HepG2 (cell line): ENCODE measurements around the gene NES. TPM values are rescaled to one million over a fixed set of nuclear protein-coding genes. Genes with fewer than 3 reads are reported as not detected.

Experiments
- ATAC-seq: fragments of 200-7000 bp; cut with Tn5 transposase; 3 replicates; pipeline ENCODE4 v1.9.1; 2020; ENCODE audit warnings: mild to moderate bottlenecking, moderate library complexity
- BruUV-seq: library from RNA; stranded (reverse); fragments of 400-500 nt; replicated peaks from 2 replicates; lab custom pipeline; 2021; lab: Mats Ljungman, UMichigan
- CTCF ChIA-PET: fragments of 300-600 bp; formaldehyde crosslinking; extraction: SDS; loops from one replicate; lab custom pipeline; 2021; ENCODE audit warnings: low total read pairs, inconsistent platforms, low intra/inter-chr PET ratio; lab: Yijun Ruan, JAX
- POLR2A ChIA-PET: fragments of 350-600 bp; sonication (Branson Sonifier 250); formaldehyde crosslinking; loops from one replicate; lab custom pipeline; 2020; ENCODE audit warnings: antibody characterized with exemption, inconsistent platforms; lab: Yijun Ruan, JAX
- DNase-seq: peaks from one replicate; pipeline ENCODE4 v3.0.0-alpha.2; 2015; ENCODE audit warnings: low spot score
- FAIRE-seq: peaks from 3 replicates; lab custom pipeline; 2011; peaks lifted over from hg19 to GRCh38; lab: Jason Lieb, UNC
- H2AFZ ChIP-seq: one replicate; pipeline ENCODE4 v1.6.1; 2011; ENCODE audit warnings: low read length, inconsistent platforms
- H3K27ac ChIP-seq: fragments of 300-600 bp; 3 replicates; pipeline ENCODE4 v1.8.0; 2011; ENCODE audit warnings: mixed run types, mild to moderate bottlenecking, mixed read lengths, low read length, inconsistent platforms; ENCODE audit not compliant: insufficient read depth; ENCODE audit errors: extremely low read length
- H3K27me3 ChIP-seq, 2 experiments: fragments of 200-600 bp in 1 of 2; 2 replicates in 1 of 2; 3 replicates in 1 of 2; pipeline versions ENCODE4 v1.6.0 to v1.8.0; 2011; ENCODE audit warnings: low read length in 2 of 2, mild to moderate bottlenecking in 2 of 2, moderate library complexity in 2 of 2, inconsistent platforms in 1 of 2; ENCODE audit not compliant: insufficient read depth in 2 of 2, control insufficient read depth in 1 of 2
- H3K36me3 ChIP-seq, 2 experiments: fragments of 200-600 bp in 1 of 2; replicated peaks in 1 of 2; 2 replicates in 1 of 2; 3 replicates in 1 of 2; pipeline versions ENCODE4 v1.5.1 to v1.8.0; 2011; ENCODE audit warnings: low read length in 2 of 2, inconsistent platforms in 1 of 2; ENCODE audit not compliant: insufficient read depth in 2 of 2, control insufficient read depth in 1 of 2
- H3K4me1 ChIP-seq: 2 replicates; pipeline ENCODE4 v1.5.1; 2012; ENCODE audit warnings: low read length, inconsistent platforms; ENCODE audit not compliant: insufficient read depth
- H3K4me2 ChIP-seq: 2 replicates; pipeline ENCODE4 v1.6.0; 2011; ENCODE audit warnings: low read depth, low read length, inconsistent platforms
- H3K4me3 ChIP-seq, 3 experiments: fragments of 200-600 bp in 1 of 3; sonication (generic), shearing (Covaris generic) in 1 of 3; replicated peaks in 1 of 3; 2 replicates each; pipeline ENCODE4 v1.5.1; 2011 to 2016; ENCODE audit warnings: low read length in 3 of 3, inconsistent platforms in 2 of 3, low read depth in 2 of 3, mild to moderate bottlenecking in 2 of 3, control low read depth in 1 of 3, mixed read lengths in 1 of 3; ENCODE audit not compliant: insufficient read depth in 1 of 3
- H3K79me2 ChIP-seq: one replicate; pipeline ENCODE4 v1.6.1; 2011; ENCODE audit warnings: low read length, inconsistent platforms; ENCODE audit not compliant: insufficient read depth
- H3K9ac ChIP-seq: 2 replicates; pipeline ENCODE4 v1.6.0; 2011; ENCODE audit warnings: mild to moderate bottlenecking, low read depth, low read length, inconsistent platforms; ENCODE audit not compliant: insufficient read depth
- H3K9me3 ChIP-seq: 2 replicates; pipeline ENCODE4 v1.5.1; 2012; ENCODE audit warnings: mild to moderate bottlenecking, low read length
- H4K20me1 ChIP-seq: 2 replicates; pipeline ENCODE4 v1.6.0; 2011; ENCODE audit warnings: inconsistent platforms, mild to moderate bottlenecking, low read length, moderate library complexity; ENCODE audit not compliant: insufficient read depth
- AGO1 ChIP-seq: fragments of 200-400 bp; formaldehyde crosslinking; IDR thresholded peaks from 2 replicates; pipeline ENCODE4 v1.6.1; 2017; ENCODE audit warnings: mild to moderate bottlenecking, low read depth, low read length, moderate library complexity; ENCODE audit not compliant: poor library complexity, severe bottlenecking
- AGO2 ChIP-seq: fragments of 200-400 bp; formaldehyde crosslinking; optimal IDR thresholded peaks from 2 replicates; pipeline ENCODE3; 2017; ENCODE audit warnings: mild to moderate bottlenecking, low read depth, low read length, moderate library complexity
- ETS1 ChIP-seq: sonication (generic); formaldehyde crosslinking; IDR thresholded peaks from 2 replicates; pipeline ENCODE4 v1.4.0; 2020; ENCODE audit warnings: missing genetic modification reagents
- EZH2 ChIP-seq: conservative IDR thresholded peaks from 2 replicates; pipeline ENCODE4 v1.6.1; 2012; ENCODE audit warnings: mild to moderate bottlenecking, low read depth, low read length, moderate library complexity
- GATAD1 ChIP-seq: IDR thresholded peaks from 2 replicates; pipeline ENCODE4 v1.6.1; 2016; ENCODE audit warnings: missing genetic modification reagents, missing compliant biosample characterization
- MAFG ChIP-seq: sonication (generic); formaldehyde crosslinking; IDR thresholded peaks from 2 replicates; pipeline ENCODE4 v1.5.1; 2020; ENCODE audit warnings: mild to moderate bottlenecking, missing genetic modification reagents
- NONO ChIP-seq, 2 experiments: fragments of 450-650 bp in 1 of 2; sonication (generic) in 1 of 2; formaldehyde crosslinking in 1 of 2; IDR thresholded peaks in 1 of 2; conservative IDR thresholded peaks in 1 of 2; 2 replicates each; pipeline versions ENCODE4 v1.6.1 to v1.8.0; 2017 to 2022; ENCODE audit warnings: mild to moderate bottlenecking in 1 of 2, missing genetic modification reagents in 1 of 2, moderate library complexity in 1 of 2
- POLR2A ChIP-seq, 2 experiments: IDR thresholded peaks; 2 replicates each; pipeline ENCODE4 v1.6.1; 2011; ENCODE audit warnings: low read depth in 2 of 2, low read length in 2 of 2, mild to moderate bottlenecking in 1 of 2, moderate library complexity in 1 of 2; ENCODE audit not compliant: insufficient read depth in 1 of 2
- POLR2G ChIP-seq: fragments of 200-400 bp; formaldehyde crosslinking; IDR thresholded peaks from 2 replicates; pipeline ENCODE4 v1.6.1; 2018; ENCODE audit warnings: mild to moderate bottlenecking, low read depth, low read length, moderate library complexity
- SETDB1 ChIP-seq: sonication (generic); formaldehyde crosslinking; IDR thresholded peaks from 2 replicates; pipeline ENCODE4 v1.5.1; 2020; ENCODE audit warnings: missing genetic modification reagents, mild to moderate bottlenecking, borderline replicate concordance
- ZBED4 ChIP-seq: sonication (generic); formaldehyde crosslinking; IDR thresholded peaks from 2 replicates; pipeline ENCODE4 v1.4.0; 2020; ENCODE audit warnings: missing genetic modification reagents, borderline replicate concordance
- ZNF572 ChIP-seq: sonication (generic); formaldehyde crosslinking; IDR thresholded peaks from 2 replicates; pipeline ENCODE4 v1.5.1; 2020; ENCODE audit warnings: mild to moderate bottlenecking, missing genetic modification reagents
- ZNF879 ChIP-seq: sonication (generic); formaldehyde crosslinking; IDR thresholded peaks from 2 replicates; pipeline ENCODE4 v1.8.1; 2023; ENCODE audit warnings: missing genetic modification reagents
- WGBS: methylation state at CpG from one replicate; pipeline ENCODE4 v1.1.6; 2017; ENCODE audit warnings: low lambda C conversion rate; 5-methylcytosine and 5-hydroxymethylcytosine counted together
- in situ Hi-C: cut with HindIII; loops from 2 replicates; pipeline ENCODE4 v1.10.0; 2017; ENCODE audit warnings: low pct_unique_long_range_greater_than_20kb; ENCODE audit not compliant: extremely low pct_ligation_motif_present
- intact Hi-C: fragments of 100-400 bp; cut with micrococcal nuclease; formaldehyde crosslinking; loops from one replicate; pipeline ENCODE4 v1.10.0; 2022; ENCODE audit not compliant: unreplicated experiment
- polyA plus RNA-seq, 8 experiments: library from polyadenylated mRNA; depleted of rRNA in 3 of 8; stranded (reverse) in 7 of 8; unstranded in 1 of 8; fragments of >200 nt; fragmentation: Illumina TruSeq in 4 of 8; extraction: Trizol in 4 of 8; gene quantifications; 2 replicates each; pipeline versions ENCODE4 v1.2.1 to v1.2.3, GENCODE V29; 2011 to 2016; ENCODE audit warnings: low read depth in 4 of 8, missing spikeins in 1 of 8, mixed read lengths in 1 of 8; ENCODE audit not compliant: insufficient read depth in 1 of 8
- total RNA-seq, 5 experiments: library from RNA; depleted of rRNA; stranded (reverse); fragments of >200 nt; fragmentation: Illumina TruSeq; extraction: Trizol; gene quantifications; 2 replicates each; pipeline ENCODE4 v1.2.3, GENCODE V29; 2016; ENCODE audit warnings: low read depth in 1 of 5

NES gene
- total and polyA plus RNA-seq, 2 of the 13 experiments (the other 11 are each of a cell fraction or from before 2014, with no cell fraction given), result 1.7 to 16.6 TPM

DNA sequence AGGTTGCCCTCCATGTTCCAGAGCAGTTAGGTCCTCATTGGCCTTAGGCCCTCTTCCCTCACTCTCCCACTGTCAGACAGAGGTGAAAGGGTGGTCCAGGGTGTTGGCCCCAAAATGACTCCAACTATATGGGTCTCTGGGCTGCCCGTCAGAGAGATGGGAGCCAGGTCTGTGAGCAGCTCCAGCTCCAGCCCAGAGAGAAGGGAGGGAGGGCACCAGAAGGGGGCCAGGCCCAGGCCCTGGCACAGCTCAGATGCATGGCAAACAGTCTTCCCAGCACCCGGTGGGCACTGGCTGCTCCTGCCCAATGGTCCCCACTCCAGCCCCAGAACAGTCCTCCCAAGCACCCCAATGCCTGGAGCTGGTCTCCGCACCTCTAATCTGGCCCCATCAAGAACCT lies 33.1 kb downstream of the NES start:
- ChIA-PET POLR2A (no interaction called here), CTCF (no interaction called here)
- no peaks in the 10 kb centered on the region for H3K79me2 ChIP-seq
- peaks cover 43% of the 10 kb centered on the region for H4K20me1 ChIP-seq
- BruUV-seq, result no TSS peak
- no peak overlapping the region for H3K27ac ChIP-seq
- no peak overlapping the region for H3K9ac ChIP-seq
- peaks cover 0 to 8% of the 10 kb centered on the region in 2 experiments; a peak in 2 of 5 replicates for H3K36me3 ChIP-seq
- H3K4me1 ChIP-seq, result peaks cover 10% of the 10 kb centered on the region
- H3K27me3 ChIP-seq, result no peaks in the 10 kb centered on the region; a peak in 1 of 5 replicates
- TF ChIP-seq POLR2A (IDR thresholded peaks at IDR 0.05; ENCODE audit: insufficient read depth in 1 of 2, low read depth in 2 of 2, low read length in 2 of 2), result peak; percentile 1 to 18; a peak in 1 of 4 replicates
- TF ChIP-seq ZNF572 (CRISPR knock-in tag), result no peak
- no peak for TF ChIP-seq ZNF879 (CRISPR knock-in tag)
- TF ChIP-seq ETS1, result no peak
- TF ChIP-seq AGO2, result peak; percentile 46
- TF ChIP-seq EZH2, result no peak
- no peak for TF ChIP-seq SETDB1 (CRISPR knock-in tag)
- peak; percentile 76 for TF ChIP-seq AGO1
- no peak for TF ChIP-seq MAFG (CRISPR knock-in tag)
- no peak for TF ChIP-seq ZBED4 (CRISPR knock-in tag)
- peak; percentile 32 for TF ChIP-seq POLR2G
- TF ChIP-seq NONO (IDR thresholded peaks at IDR 0.05), result no peak
- no peak for TF ChIP-seq NONO (CRISPR knock-in tag; conservative IDR thresholded peaks at IDR 0.05)
- TF ChIP-seq GATAD1 (CRISPR knock-in tag), result no peak
- no peak for DNase-seq
- intact Hi-C loops (no loop called here), in situ Hi-C loops (no loop called here)
- WGBS, result 100% methylated on average over 2 of the region's 3 CpGs
- no peak for FAIRE-seq
- no peak overlapping the region for H2AFZ ChIP-seq
- no peaks in the 10 kb centered on the region for H3K9me3 ChIP-seq
- no peak overlapping the region for H3K4me2 ChIP-seq
- H3K4me3 ChIP-seq, result no peak overlapping the region
- ATAC-seq, result no peak
